G401.6 (cell line): Measurements from ENCODE around the gene OR7G3.

ENCODE experiments used
- FAIRE-seq: peaks from 2 replicates; lab custom pipeline; 2012; peaks lifted over from hg19 to GRCh38; lab: Jason Lieb, UNC

OR7G3 gene

GRCh38 chr19:9107375-9107774 lies 19.4 kb downstream of the OR7G3 start, which contains the start of gene OR7G2:
Gene OR7G2 (minus strand): TSS chr19:9107475. CDS start chr19:9103243, 4,232 bp downstream.
- FAIRE-seq = no peak

DNA sequence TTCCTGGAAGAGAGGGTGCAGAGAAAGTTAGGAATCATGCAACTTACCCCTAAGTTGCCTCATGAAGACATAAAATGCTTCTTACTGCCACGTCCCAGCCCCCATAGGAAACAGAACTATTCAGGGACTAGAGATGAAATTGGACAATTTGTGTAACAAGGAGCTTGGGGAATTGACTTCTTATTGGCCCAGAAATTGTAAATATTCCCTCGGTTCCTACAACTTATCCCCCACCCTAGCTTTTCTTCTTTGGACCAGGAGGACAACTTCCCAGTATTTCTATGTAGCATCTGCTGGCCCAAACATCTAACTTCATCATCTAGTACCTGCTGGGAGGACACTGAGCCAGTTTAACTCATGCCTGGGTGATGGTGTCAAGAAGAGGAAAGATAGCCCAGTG lies 40.0 kb downstream of the OR7G3 start, which contains the start of gene OR1M1:
Gene OR1M1 (plus strand): TSS at position 301 of the 400 bp plus-strand sequence. CDS start 6,184 bp downstream, outside the sequence.
- FAIRE-seq = no peak

GRCh38 chr19:9078651-9079050 lies 48.1 kb downstream of the OR7G3 start:
- no peak for FAIRE-seq

DNA sequence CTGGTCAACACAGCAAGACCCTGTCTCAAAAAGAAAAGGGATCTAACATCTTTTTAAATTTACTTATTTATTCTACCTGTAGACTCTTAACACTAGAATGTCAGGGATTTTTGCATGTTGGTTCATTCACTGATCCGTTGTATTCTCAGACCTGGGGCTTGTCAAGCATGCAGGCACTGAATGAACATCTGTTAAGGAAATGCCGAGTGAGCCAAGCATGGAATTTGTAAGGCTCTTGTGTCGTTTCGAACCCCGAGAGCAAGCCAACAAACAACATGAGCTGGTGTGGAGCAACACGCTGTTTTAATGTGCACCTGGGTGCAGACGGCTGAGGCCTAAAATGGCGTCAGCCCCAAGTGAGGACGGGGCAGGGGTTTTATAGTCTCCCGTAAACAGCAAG lies 49.8 kb downstream of the OR7G3 start:
- FAIRE-seq = no peak
